HG02852 (cell line): ENCODE data around the gene CCDC197.

Source experiments
- ATAC-seq: cut with Tn5 transposase; IDR thresholded peaks from one replicate; pipeline ENCODE4 v1.9.1; 2021; ENCODE audit warnings: mild to moderate bottlenecking, moderate library complexity; ENCODE audit not compliant: unreplicated experiment

CCDC197 gene

GRCh38 chr14:94054936-94055335 lies 57.8 kb downstream of the CCDC197 start:
- no peak for ATAC-seq

- peak; percentile 92 for ATAC-seq
These were observed 59.6 kb downstream of the CCDC197 start for GRCh38 chr14:94056579-94057308.

GRCh38 chr14:94058128-94058673 lies 61.1 kb downstream of the CCDC197 start:
- ATAC-seq: no peak
